ENCODE results near the gene MAP2.

DNA sequence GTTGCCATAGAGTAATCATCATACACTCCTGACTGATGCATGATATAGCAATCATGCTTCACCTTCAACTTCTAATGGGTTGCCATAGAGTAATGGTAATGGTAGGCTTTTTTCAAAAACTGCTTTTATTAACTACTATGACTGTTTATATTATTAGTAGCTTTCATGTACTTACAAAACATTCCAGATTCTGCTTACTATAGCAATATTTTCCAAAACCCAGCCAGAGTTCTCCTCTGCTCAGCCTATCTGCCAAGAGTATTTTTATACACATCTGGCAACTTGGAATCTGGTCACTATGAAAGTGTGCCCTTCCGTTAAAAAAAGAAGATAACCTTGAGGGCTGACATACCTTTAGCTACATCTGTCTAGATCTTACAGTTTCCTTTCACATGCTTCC, 342.8 kb downstream of the MAP2 start:
- no peak for TF ChIP-seq POLR2A (IDR thresholded peaks at IDR 0.05; ENCODE audit: low read depth, low read length)
- no peak for TF ChIP-seq CTCF (IDR thresholded peaks at IDR 0.05; ENCODE audit: extremely low read depth in 1 of 2, insufficient read depth in 1 of 2, low read depth in 1 of 2, low read length in 2 of 2)
- TF ChIP-seq, protein P1, sequence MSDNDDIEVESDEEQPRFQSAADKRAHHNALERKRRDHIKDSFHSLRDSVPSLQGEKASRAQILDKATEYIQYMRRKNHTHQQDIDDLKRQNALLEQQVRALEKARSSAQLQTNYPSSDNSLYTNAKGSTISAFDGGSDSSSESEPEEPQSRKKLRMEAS (IDR thresholded peaks at IDR 0.05; ENCODE audit: insufficient read depth, insufficient read length), result no peak
- TF ChIP-seq POLR2AphosphoS5 (IDR thresholded peaks at IDR 0.05; ENCODE audit: insufficient read depth, low read depth, low read length), result no peak
- TF ChIP-seq EZH2 (IDR thresholded peaks at IDR 0.05; ENCODE audit: borderline replicate concordance, low read depth, low read length, severe bottlenecking), result no peak
- no peak for TF ChIP-seq MYC (IDR thresholded peaks at IDR 0.05; ENCODE audit: low read depth, low read length)
- no peak for TF ChIP-seq JUN (IDR thresholded peaks at IDR 0.05; ENCODE audit: borderline replicate concordance, insufficient read depth, insufficient read length, low read depth)
- TF ChIP-seq FOS (IDR thresholded peaks at IDR 0.05; ENCODE audit: borderline replicate concordance, insufficient read depth, low read length), result no peak
- TF ChIP-seq GATA2 (IDR thresholded peaks at IDR 0.05; ENCODE audit: insufficient read depth, insufficient read length, low read depth, low read length), result no peak

Data from endothelial cell of umbilical vein (primary cell).